IPS DF 6.9 (cell line): Measurements from ENCODE around the gene TMEM204.

ENCODE experiments used
- DNase-seq: peaks from one replicate; pipeline ENCODE4 v3.0.0-alpha.2; 2013; ENCODE audit warnings: low read depth, low spot score
- H3K27ac ChIP-seq: one replicate; pipeline ENCODE4 v1.5.1; 2013; ENCODE audit warnings: low read length, control low read depth
- H3K27me3 ChIP-seq: 2 replicates; pipeline ENCODE4 v1.6.1; 2013; ENCODE audit warnings: mild to moderate bottlenecking, low read length; ENCODE audit not compliant: control insufficient read depth, insufficient read depth
- H3K36me3 ChIP-seq: 2 replicates; pipeline ENCODE4 v1.6.1; 2013; ENCODE audit warnings: low read length; ENCODE audit not compliant: control insufficient read depth, insufficient read depth
- H3K4me1 ChIP-seq: 2 replicates; pipeline ENCODE4 v1.6.1; 2013; ENCODE audit warnings: low read length; ENCODE audit not compliant: control insufficient read depth, insufficient read depth
- H3K4me3 ChIP-seq: 2 replicates; pipeline ENCODE4 v1.5.1; 2013; ENCODE audit warnings: mild to moderate bottlenecking, low read length
- H3K9me3 ChIP-seq: 2 replicates; pipeline ENCODE4 v1.6.1; 2013; ENCODE audit warnings: low read length, inconsistent platforms; ENCODE audit not compliant: control insufficient read depth, insufficient read depth
- WGBS: extraction: QIAGEN DNeasy Blood & Tissue Kit; methylation state at CpG from one replicate; pipeline ENCODE4 v1.1.7; 2013; ENCODE audit warnings: mixed read lengths, missing lambda C conversion rate; ENCODE audit not compliant: insufficient read length, insufficient coverage; 5-methylcytosine and 5-hydroxymethylcytosine counted together

The TMEM204 gene

DNA sequence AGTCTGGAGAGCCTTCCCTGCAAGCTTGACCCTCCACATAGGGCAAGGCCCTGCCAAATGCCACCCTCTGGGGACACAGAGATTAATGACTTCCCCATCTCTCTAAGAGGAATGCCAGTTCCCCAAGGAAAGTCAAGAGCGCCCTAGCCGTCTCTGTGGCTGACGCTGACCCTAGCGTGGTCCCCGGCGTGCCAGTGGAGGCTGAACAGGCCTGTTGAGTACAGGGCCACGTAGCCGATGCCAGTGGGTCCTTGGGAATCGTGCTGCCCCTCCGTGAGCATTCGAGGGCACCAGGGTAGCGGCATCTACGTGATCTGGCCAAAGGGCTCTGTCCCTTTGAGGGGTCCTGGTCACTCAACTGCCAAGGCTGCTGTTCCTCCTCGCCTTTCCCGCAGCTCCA is 17.2 kb downstream of the TMEM204 start:
- Histone ChIP-seq H3K9me3 (no peaks in the 10 kb centered on the region), H3K4me3 (no peak overlapping the region), H3K27ac (no peak overlapping the region), H3K36me3 (no peaks in the 10 kb centered on the region; the same call in 1 of the 2 replicates), H3K27me3 (no peaks in the 10 kb centered on the region), H3K4me1 (no peaks in the 10 kb centered on the region; the same call in 1 of the 2 replicates)
- WGBS, result no CpG with 5 or more reads among the region's 15 CpGs
- DNase-seq, result no peak

DNA sequence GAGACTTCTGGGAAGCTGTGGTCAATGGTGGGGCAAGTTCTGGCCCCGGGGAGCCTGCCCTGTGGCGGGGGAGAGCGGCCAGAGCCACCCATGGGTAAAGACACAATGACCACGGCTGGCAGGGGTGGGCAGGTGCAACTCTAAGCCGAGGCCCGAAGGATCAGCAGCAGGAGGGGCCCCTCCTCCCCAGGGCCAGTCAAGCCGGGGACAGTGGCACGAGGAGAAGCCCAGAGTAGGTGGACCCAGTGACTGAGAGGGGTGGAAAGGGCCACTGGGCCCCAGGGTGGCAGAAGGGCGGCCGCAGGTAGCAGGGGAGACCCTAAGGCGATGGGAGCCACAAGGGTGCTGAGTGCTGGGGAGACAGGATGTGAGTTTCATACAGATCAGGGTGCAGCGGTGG is 17.7 kb downstream of the TMEM204 start:
- no peak for DNase-seq
- no peaks in the 10 kb centered on the region for H3K27me3 ChIP-seq
- H3K9me3 ChIP-seq, result no peaks in the 10 kb centered on the region
- no peaks in the 10 kb centered on the region; the same call in 1 of the 2 replicates for H3K4me1 ChIP-seq
- no CpG with 5 or more reads among the region's 12 CpGs for WGBS
- H3K4me3 ChIP-seq, result no peak overlapping the region
- no peak overlapping the region for H3K27ac ChIP-seq
- no peaks in the 10 kb centered on the region; the same call in 1 of the 2 replicates for H3K36me3 ChIP-seq

DNA sequence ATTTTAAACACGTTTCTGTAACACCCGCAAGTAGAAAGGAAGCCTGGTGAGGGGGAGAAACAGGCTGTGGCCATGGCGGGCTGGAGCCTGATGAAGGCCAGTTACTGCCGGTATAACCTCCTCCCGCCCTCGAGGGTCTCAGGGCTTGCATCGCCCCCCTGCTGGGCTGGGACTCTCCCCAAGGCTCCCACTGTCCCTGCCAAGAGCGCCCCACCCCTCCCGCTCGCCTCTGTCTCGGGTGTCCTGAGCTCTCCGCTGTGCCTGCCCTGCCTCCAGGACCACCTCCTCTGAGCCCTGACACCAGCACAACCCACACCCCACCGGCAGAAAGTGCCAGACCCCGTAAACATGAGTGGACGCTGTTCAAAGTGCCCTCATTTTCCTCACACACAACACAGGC is 18.7 kb downstream of the TMEM204 start:
- Histone ChIP-seq H3K9me3 (no peaks in the 10 kb centered on the region), H3K36me3 (no peaks in the 10 kb centered on the region; the same call in 1 of the 2 replicates)
- no CpG with 5 or more reads among the region's 15 CpGs for WGBS

DNA sequence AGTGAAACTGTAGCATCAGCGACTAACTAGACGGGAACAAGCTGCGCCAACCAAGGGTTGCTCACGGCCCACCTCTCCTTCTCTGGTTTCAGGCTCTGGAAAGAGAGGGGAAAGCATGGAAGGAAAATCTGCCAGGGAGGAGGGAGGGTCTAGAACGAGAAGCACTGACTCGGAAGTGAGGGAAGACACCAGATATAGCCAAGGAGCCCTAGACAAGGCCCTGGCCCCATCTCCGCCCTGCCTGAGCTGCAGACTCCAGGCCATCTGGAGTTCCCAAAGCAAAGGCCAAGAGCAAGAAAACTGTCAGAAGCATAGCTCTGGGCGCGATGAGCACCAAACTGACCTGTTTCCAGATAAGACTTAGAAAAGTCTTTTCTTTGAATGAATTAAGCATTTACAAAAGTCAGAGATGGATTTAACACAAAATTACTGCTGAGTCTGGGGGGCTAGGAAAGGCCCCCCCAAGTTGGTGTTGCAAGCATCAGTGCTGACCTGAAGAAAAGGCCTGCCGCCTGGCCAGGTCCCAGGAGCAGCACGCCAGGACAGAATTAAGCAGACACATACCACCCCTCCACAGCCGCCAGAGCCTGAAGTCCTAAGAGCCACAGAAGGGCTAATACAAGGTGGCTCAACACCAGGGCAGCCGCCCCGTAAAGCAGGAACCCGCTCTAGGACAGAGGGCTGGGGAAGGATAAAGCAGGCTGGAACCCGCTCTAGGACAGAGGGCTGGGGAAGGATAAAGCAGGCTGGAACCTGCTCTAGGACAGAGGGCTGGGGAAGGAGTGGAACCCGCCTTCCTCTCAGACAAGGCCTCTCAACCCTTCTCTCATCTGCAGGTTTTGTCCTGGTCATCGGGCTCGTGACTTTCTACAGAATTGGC is 20.7 kb downstream of the TMEM204 start:
- Histone ChIP-seq H3K9me3 (no peaks in the 10 kb centered on the region), H3K4me3 (no peak overlapping the region), H3K4me1 (no peaks in the 10 kb centered on the region; the same call in 1 of the 2 replicates), H3K27ac (no peak overlapping the region), H3K27me3 (no peaks in the 10 kb centered on the region), H3K36me3 (no peaks in the 10 kb centered on the region; the same call in 1 of the 2 replicates)
- DNase-seq, result no peak
- WGBS, result no CpG with 5 or more reads among the region's 19 CpGs

More for the DNA sequence above, 18.7 kb downstream of the TMEM204 start:
- no peak overlapping the region for H3K27ac ChIP-seq
- no peaks in the 10 kb centered on the region; the same call in 1 of the 2 replicates for H3K4me1 ChIP-seq
- DNase-seq, result no peak
- no peak overlapping the region for H3K4me3 ChIP-seq
- no peaks in the 10 kb centered on the region for H3K27me3 ChIP-seq

DNA sequence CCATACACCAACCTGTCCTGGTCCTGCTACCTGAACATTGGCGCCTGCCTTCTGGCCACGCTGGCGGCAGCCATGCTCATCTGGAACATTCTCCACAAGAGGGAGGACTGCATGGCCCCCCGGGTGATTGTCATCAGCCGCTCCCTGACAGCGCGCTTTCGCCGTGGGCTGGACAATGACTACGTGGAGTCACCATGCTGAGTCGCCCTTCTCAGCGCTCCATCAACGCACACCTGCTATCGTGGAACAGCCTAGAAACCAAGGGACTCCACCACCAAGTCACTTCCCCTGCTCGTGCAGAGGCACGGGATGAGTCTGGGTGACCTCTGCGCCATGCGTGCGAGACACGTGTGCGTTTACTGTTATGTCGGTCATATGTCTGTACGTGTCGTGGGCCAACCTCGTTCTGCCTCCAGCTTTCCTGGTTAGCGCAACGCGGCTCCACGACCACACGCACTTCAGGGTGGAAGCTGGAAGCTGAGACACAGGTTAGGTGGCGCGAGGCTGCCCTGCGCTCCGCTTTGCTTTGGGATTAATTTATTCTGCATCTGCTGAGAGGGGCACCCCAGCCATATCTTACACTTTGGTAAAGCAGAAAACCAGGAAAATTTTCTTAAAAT is 21.5 kb downstream of the TMEM204 start:
- Histone ChIP-seq H3K4me1 (no peaks in the 10 kb centered on the region; the same call in 1 of the 2 replicates), H3K36me3 (no peaks in the 10 kb centered on the region; the same call in 1 of the 2 replicates), H3K4me3 (no peak overlapping the region), H3K27ac (no peak overlapping the region), H3K27me3 (no peaks in the 10 kb centered on the region), H3K9me3 (no peaks in the 10 kb centered on the region)
- no peak for DNase-seq
- no CpG with 5 or more reads among the region's 34 CpGs for WGBS

DNA sequence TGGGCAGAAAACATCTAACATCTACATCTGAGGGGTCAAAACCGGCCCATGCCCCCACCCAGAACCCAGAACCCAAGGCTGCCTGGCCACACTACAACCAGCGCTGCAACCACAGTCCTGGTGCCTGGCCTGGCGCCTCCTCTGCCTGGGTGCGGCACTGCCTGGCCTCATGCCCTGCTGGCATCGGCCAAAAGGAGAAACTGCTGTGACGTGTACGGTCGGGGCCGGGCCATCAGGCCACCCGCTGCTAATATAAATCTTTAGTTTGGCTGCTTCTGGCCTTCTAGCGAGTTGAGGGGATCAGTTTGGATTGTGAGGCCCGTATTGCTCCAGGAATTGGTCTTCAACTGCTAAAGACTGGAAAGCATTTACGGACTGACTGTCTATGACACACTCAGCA is 22.8 kb downstream of the TMEM204 start:
- no peaks in the 10 kb centered on the region for H3K27me3 ChIP-seq
- no peak overlapping the region for H3K4me3 ChIP-seq
- H3K9me3 ChIP-seq, result no peaks in the 10 kb centered on the region
- DNase-seq, result no peak
- no peaks in the 10 kb centered on the region; the same call in 1 of the 2 replicates for H3K36me3 ChIP-seq
- no CpG with 5 or more reads among the region's 13 CpGs for WGBS
- no peaks in the 10 kb centered on the region; the same call in 1 of the 2 replicates for H3K4me1 ChIP-seq
- H3K27ac ChIP-seq, result no peak overlapping the region

DNA sequence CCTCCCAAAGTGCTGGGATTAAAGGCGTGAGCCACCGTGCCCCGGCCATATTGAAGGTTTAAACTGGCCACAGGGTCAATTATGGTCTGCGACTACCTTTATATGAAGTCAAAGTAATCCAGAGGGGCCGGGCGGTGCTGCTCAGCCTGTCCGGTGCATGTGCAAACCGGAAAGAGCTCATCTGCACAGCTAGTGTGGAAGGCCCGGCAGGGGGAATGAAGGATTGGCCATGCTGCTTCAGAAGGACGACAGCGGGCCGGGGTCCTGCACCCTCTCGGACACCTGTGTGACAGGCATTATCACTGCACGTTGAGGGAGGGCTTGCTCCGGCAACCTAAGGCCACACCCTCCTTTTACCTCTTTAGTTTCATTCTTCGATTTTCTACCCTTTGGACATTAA is 23.6 kb downstream of the TMEM204 start:
- Histone ChIP-seq H3K27me3 (no peaks in the 10 kb centered on the region), H3K4me1 (no peaks in the 10 kb centered on the region; the same call in 1 of the 2 replicates), H3K27ac (no peak overlapping the region), H3K4me3 (no peak overlapping the region), H3K36me3 (peaks cover 3% of the 10 kb centered on the region; the same call in 1 of the 2 replicates), H3K9me3 (no peaks in the 10 kb centered on the region)
- WGBS, result no CpG with 5 or more reads among the region's 16 CpGs
- DNase-seq, result no peak

DNA sequence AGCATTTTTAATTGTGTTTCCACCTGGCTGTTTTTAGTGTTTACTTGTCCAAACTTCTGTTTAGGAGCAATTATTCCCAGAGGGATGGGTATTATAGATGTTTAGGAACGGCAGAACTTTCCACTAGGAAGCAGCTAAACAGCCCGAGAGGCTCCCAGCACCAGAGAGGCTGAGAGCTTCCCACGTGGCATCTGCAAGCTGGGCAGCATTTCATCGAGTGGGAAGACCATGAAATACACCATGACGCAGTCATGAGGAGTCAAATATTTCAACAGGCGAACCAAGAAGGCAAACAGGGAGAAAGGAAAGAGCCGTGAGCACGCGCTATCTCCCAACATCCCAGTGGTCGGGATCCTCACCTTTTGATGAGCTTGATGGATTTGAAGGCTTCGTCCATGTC is 24.1 kb downstream of the TMEM204 start:
- no peaks in the 10 kb centered on the region for H3K9me3 ChIP-seq
- H3K27me3 ChIP-seq, result no peaks in the 10 kb centered on the region
- 0 out of 2 replicates have a peak, but pooled peaks cover 3% of the 10 kb centered on the region for H3K36me3 ChIP-seq
- H3K27ac ChIP-seq, result no peak overlapping the region
- DNase-seq, result no peak
- no peaks in the 10 kb centered on the region for H3K4me1 ChIP-seq
- no peak overlapping the region for H3K4me3 ChIP-seq
- no CpG with 5 or more reads among the region's 11 CpGs for WGBS

DNA sequence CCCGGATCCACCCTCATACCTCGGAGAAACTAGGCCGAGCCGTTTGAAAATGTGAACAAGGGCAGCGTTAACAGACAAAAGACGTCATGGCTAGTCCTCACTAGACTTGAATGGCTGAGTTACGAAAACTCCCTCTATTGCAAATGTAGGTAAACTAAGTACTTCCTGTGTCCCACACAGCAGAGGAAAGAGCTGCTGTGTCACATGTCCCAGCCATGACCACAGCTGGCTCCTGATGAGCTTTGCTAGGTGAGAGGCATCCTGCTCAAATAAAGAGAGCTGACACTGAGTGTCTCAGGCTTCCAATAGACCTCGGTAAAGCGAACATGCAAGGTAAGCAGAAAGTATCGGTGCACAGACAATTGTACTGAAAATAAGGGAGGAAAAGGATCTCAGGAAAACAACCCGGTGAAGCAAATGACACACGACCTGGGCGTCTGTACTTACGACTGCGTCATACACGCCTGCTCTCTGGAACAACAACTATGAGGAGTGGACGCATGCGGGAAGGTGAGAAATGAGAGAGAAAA is 26.0 kb downstream of the TMEM204 start:
- Histone ChIP-seq H3K27ac (no peak overlapping the region), H3K4me1 (no peaks in the 10 kb centered on the region), H3K36me3 (0 out of 2 replicates have a peak, but pooled peaks cover 3% of the 10 kb centered on the region), H3K4me3 (no peak overlapping the region), H3K27me3 (no peaks in the 10 kb centered on the region), H3K9me3 (no peaks in the 10 kb centered on the region)
- no CpG with 5 or more reads among the region's 18 CpGs for WGBS
- DNase-seq, result no peak

DNA sequence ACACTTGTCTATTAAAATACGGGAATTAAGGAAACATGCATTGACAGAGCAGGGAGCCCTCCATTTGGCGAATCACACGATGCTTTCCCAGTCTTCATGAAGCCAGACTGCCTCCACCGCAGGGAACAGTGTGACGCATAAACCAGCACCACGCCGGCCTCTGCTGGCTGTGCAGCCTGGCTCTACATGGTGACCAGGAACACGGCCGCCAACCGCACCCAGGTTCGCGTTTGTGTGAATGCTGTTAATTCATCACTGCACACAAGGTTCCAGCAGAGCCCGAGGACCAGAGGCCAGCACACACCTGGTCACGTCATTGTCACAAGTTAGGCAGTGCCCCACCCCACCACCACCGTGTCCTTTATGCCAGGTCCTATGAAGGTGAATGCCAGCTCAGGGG is 26.7 kb downstream of the TMEM204 start:
- no peak overlapping the region for H3K27ac ChIP-seq
- H3K4me3 ChIP-seq, result no peak overlapping the region
- H3K4me1 ChIP-seq, result no peaks in the 10 kb centered on the region; the same call in 1 of the 2 replicates
- H3K36me3 ChIP-seq, result 0 out of 2 replicates have a peak, but pooled peaks cover 3% of the 10 kb centered on the region
- no CpG with 5 or more reads among the region's 15 CpGs for WGBS
- H3K9me3 ChIP-seq, result no peaks in the 10 kb centered on the region
- no peaks in the 10 kb centered on the region for H3K27me3 ChIP-seq
- DNase-seq, result no peak
